NCI-H82 treated with DMSO at 0.1 percent for 48 hours (cell line): ENCODE data around the gene STUB1.

ENCODE experiments used
- DNase-seq: peaks from one replicate; lab custom pipeline; 2025; ENCODE audit not compliant: unreplicated experiment; lab: John Stamatoyannopoulos, UW

Gene STUB1

DNA sequence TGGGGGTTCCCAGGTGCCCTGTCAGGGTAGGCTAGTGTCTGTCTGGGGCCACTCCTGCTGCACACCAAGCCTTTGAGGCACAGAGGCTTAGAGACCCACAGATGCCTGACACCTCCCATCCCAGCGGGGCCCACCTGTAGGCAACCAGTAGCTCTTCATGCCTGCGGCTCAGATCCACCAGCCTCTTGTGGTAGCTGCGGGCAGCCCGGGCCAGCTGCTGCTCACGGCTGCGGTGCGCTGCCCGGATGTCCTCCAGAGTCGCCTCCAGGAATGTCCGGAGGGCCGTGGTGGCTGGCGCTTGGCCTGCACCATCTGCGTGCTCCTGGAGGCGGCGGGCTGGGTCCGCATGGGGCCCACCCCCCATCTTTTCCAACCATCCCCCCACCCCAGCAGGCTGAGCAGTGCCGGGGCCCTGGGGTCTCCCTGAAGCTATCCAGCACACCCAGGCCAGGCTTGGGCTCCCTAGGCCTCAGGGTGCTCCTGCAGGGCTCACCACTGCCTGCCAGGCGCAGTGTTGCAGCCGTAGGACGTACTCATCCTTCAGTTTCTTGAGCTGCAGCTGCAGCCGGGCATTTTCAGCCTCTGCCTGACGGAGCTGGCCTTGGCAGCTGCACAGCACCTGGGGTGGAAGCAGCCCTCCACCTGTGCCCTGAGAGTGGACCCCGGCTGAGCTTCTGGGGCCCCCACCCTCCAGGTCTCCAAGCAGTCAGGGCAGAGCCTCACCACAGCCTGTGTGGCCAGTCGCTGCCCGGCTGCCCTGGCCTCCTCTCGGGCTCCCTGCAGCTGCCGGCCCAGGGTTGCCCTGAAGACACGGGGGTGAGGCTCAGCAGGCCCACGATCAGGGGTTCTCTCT lies 44.2 kb downstream of the STUB1 start:
- no peak for DNase-seq

DNA sequence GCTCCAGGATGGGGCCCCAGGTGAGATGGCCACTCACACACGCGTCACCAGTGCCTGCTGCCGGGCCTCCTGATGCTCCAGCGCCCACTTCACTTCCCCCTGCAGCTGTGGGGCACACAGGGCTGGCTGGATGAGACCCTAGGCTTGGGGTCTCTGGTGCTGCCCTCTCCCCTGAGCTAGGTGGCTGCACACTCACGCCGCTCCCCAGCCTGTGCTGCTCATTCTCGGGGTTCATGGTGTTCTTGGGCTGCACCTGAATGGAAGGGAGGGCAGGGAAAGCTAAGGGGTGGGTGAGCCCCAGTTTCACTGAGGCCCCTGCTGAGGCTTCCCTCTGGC lies 44.8 kb downstream of the STUB1 start:
- DNase-seq: no peak

DNA sequence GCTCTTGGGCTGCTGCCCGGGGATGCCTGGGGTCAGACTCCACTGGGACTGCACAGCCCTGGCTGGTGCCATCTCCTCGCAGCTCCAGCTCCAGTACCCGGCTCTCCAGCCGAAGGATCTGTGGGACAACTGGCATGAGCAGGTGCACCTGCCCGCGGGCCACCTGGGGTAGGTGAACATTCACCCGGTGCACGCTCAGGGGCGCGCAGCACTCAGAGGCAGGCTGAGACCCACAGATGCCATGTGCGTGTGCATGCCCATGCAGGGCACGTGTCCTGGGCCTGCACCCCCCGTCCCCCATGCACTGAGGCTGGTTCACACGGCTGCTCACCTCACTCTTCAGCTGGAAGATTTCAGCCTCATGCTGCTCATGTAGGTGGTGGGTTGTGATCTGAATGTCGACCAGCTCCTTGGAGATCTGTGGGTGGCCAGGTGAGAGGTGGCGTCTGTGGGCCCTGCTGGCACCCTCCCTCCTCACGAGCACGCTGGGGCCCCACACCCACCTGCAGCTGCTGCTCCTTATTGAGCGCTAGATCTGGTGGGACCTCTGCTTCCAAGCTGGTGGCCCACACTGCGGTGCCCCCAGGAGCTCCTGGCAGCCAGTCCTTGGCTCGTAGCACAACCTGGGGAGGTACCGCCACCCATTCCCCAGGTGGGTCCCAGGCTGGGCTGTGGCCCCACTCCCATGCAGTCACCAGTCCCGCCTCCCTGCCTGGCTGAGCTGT lies 45.4 kb downstream of the STUB1 start:
- DNase-seq: no peak

DNA sequence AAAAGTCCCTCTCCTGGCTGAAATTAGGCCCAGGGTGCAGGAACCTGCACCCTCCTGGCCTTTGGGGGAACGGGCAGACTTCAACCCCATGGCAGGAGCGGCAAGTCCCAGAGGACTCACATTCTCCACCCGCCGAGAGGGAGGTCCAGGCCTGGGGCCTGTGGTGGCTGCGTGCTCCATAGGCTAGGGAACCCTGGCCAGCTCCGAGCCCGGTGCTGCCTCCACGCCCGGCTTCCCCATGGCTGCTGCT lies 45.9 kb downstream of the STUB1 start:
- DNase-seq: no peak

DNA sequence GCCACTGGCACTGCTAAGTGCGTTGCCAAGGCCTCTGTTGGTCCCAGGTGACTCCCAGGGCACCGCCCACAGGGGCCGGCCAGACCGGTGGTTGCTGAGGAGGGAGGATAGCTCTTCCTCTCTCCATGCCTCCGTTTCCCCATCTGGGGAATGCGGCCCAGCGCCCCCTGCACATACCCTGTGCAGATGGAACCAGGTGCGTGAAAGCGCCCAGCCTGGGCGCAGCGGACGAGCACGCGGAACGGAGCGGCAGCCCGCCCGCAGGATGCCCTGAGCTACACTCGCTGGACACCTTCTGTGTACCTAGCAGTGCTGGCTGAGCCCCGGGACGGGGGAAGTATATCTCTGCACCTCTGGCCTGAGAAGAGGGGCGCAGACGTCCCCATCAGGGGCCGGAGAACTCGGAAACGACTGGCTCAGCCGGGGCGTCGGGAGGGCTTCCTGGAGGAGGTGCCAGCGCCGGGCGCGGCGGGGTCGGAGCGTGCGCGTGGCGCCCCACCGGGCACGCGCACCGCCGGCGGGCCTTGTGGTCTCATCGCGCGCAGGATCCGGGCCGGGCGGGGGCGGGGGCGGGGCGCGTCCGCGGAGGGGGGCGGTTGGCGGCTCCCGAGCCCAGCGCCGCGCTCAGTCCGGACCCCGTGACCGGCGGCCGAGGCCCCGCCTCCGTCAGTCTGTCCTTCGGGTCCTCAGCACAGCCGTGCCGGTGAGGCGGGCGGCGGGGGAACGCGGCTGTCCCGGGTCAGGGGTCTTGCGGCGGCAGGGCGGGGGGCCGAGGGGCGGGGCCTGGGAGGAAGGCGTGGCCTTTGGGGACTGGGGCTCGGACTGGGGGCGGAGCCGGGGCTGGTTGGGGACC lies 46.5 kb downstream of the STUB1 start, which contains the start of the genes CCDC78 and HAGHL:
CCDC78 (minus strand) TSS at position 6 of the 853 bp plus-strand sequence. CDS start 76 bp downstream, outside the sequence.
HAGHL (plus strand) TSS at position 669 of the 853 bp plus-strand sequence. CDS start 404 bp downstream, outside the sequence.
- peak; percentile 14 for DNase-seq

DNA sequence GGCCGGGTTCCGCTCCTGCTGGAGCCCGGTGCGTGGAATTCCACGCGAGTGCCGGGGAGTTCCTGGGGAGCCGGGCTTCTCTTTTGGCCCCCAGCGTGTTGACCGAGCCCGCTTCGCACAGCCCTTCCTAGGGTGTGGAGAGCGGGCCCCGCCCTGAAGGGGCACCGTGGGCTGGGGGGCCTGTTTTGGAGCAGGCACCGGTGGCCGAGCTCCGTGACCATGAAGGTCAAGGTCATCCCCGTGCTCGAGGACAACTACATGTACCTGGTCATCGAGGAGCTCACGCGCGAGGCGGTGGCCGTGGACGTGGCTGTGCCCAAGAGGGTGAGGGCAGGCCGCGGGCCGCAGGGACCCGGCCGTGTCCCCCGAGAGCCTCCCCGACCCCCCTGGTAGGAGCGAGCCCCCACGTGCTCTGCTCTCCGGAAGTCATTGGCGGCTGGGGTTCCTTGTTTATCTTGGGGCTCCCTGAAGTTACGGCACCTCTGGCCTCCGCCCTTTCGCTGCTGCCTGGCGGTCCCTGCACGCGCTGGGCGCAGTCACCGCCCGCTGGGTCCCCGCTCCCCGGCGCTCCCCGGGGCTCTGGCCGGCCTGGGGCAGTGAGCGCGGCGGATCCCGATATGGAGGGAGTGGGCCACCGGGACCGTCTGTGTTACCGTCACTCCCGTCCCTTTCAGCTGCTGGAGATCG lies 47.2 kb downstream of the STUB1 start:
- DNase-seq: no peak

DNA sequence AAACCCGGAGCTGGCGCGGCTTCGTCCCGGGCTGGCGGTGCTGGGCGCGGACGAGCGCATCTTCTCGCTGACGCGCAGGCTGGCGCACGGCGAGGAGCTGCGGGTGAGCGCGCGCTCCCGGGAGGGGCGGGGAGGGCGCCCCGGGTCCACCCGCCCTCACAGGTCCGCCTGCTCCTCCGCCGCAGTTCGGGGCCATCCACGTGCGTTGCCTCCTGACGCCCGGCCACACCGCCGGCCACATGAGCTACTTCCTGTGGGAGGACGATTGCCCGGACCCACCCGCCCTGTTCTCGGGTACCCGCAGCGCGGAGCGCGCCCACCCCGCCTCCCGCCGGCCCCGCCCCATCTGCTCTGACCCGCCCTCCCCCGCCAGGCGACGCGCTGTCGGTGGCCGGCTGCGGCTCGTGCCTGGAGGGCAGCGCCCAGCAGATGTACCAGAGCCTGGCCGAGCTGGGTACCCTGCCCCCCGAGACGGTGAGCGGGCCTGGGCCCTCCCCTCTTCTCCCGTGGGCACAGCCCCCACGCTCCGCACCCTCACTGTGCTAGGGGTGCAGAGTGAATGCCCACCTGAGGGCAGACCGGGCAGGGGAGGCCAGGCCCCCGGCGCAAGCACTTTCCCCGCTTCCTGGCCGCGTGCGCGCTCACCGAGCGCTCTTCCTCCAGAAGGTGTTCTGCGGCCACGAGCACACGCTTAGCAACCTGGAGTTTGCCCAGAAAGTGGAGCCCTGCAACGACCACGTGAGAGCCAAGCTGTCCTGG lies 48.1 kb downstream of the STUB1 start:
- peak; percentile 21 for DNase-seq

DNA sequence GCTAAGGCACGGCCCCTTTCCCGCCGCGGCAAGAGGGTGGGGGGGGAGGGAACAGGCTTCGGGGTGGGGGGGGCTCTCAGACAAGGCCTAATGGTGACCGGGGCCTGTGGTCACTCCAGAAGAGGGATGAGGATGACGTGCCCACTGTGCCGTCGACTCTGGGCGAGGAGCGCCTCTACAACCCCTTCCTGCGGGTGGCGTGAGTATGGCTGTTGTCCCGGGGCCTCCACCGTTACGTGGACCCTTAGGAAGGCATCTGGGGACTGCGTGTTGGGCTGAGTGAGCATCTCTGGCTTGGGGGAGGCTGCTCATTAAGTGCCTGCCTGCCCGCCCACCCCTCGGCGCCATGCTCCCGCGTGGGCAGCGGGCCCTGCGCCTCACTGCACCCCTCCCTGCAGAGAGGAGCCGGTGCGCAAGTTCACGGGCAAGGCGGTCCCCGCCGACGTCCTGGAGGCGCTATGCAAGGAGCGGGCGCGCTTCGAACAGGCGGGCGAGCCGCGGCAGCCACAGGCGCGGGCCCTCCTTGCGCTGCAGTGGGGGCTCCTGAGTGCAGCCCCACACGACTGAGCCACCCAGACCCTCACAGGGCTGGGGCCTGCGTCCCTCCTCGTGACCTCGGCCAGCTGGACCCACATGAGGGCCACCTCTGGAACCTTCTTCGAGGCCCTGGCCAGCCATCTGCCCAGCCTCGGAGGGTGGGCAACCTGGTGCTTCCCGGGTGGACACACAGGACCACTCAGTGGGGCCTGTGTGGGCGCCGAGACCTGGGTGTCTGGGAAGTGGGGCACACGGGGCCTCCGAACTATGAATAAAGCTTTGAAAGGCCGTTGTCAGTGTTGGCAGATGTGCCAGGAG lies 48.9 kb downstream of the STUB1 start:
- no peak for DNase-seq

DNA sequence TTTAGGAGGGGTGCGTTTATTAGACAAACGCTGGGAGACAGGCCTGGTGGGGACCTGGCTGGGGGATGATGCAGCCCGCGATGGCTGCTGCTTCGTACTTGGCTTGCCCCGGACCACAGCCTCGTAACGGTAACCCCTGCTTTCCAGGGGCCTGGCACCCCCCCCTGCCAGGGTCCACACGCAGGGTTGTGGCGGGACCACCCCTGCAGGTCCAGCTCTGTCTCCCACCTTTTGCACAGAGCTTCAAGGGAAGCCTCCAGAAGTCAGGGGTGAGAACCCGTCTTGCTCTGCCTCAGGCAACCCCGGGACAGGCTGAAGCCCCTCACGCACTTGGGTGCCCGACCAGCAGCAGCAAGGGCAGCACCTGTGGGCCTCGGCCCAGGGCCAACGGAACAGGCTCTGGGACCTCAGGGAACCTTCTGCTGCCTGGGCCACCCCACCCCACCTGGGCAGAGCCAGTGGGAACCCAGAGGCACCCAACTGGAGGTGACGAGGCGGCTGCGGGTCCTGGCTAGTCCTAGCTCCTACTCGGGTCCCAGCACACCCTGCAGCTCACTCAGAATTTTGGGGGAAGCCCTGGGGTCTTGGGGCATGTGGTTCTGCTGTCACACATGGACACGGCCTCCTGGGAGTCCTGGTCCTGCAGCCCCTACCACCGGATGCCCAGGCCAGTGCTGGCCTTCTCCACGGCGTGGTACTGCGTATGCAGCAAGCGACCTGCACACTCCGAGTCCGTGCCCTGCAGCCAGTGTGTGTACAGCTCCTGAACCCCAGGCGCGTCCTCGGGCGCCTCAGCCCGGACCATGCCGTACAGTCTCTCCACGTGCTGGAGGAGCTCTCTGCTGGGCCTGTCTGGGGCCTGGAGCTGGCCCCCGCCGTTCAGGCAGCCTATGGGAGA lies 49.8 kb downstream of the STUB1 start:
- no peak for DNase-seq

DNA sequence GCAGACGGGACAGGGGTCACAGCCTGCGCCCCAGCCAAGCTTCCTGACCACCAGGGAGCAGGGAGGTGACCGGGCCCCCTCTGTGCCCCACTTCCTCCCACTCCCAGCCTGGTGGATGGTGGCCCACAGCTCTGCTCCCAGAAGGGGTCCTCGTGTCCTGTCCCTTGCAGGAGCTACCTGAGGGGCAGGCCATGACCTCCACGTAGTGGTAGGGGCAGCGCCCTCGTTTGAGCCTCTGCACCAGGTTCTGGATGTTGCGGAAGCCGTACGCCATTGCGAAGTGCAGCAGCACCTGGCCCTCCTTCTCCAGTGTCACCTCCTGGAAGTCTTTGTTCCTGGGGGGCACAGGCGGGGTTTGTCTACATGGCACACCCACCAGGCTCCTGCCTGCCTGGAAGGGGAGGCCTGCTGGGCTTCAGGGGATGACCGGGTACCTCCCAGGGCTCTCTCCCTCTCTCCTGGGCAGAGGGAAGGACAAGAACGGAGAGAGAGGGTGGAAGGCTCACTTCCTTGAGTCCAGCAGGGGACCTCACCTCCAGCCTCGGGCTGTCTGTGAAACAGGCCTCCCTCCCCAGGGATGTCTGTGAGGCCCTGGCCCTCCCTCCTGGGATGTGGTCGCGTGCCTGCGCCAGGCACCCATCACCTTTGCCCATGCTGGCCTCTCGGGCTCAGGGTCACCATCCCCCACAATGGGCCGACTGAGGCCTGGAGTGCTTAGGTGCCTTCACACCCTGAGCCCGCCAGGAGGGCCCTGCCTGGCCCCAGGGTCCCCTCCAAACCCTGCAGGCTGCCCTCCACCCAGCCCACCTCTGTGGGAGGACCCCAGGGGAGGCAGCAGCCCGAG lies 50.7 kb downstream of the STUB1 start:
- DNase-seq: no peak

DNA sequence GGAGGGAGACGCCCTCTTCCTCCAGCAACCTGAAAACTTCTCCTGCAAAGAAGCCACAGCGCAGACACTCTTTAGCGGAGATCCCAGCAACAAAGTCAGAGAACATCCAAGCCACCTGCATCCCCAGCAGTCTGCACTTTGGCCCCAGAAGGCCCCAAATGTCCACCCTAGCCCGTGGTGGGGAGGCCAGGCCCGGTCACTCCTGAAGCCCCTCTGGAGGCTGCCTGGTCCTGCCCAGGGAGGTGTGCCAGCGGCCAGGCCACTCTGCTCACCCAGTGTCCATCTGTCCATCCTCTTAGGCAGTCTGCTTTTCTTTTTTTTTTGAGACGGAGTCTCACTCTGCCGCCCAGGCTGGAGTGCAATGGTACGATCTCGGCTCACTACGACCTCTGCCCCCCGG lies 52.1 kb downstream of the STUB1 start:
- DNase-seq: no peak
